Superior temporal gyrus (tissue), 1 donor: ENCODE measurements around the gene IRX6.
A peak's percentile ranks its signal among the peaks of the same experiment; 100 is the strongest.

Experiments
- DNase-seq: peaks from one replicate; pipeline ENCODE4 v3.0.0-alpha.2; 2016; ENCODE audit errors: extremely low spot score

IRX6 gene

GRCh38 chr16:55367301-55367811, 43.4 kb downstream of the IRX6 start:
- no peak for DNase-seq

GRCh38 chr16:55367866-55368603, 44.0 kb downstream of the IRX6 start:
- no peak for DNase-seq

- no peak for DNase-seq
Observed at GRCh38 chr16:55369151-55369550, 45.1 kb downstream of the IRX6 start.

- DNase-seq, result peak; percentile 80
Observed at GRCh38 chr16:55370762-55371482, 46.9 kb downstream of the IRX6 start.

- no peak for DNase-seq
Observed at GRCh38 chr16:55372792-55373488, 48.9 kb downstream of the IRX6 start.

- DNase-seq, result no peak
Observed at GRCh38 chr16:55373489-55373832, 49.5 kb downstream of the IRX6 start.

- DNase-seq, result no peak
Observed at GRCh38 chr16:55376045-55376444, 52.0 kb downstream of the IRX6 start.

GRCh38 chr16:55376567-55377167, 52.7 kb downstream of the IRX6 start:
- no peak for DNase-seq

GRCh38 chr16:55377840-55378239, 53.8 kb downstream of the IRX6 start:
- DNase-seq, result no peak

GRCh38 chr16:55378616-55379015, 54.6 kb downstream of the IRX6 start:
- no peak for DNase-seq

- no peak for DNase-seq
Observed at GRCh38 chr16:55379371-55379770, 55.4 kb downstream of the IRX6 start.

GRCh38 chr16:55379876-55380390, 55.9 kb downstream of the IRX6 start:
- DNase-seq, result no peak
